CD4-positive, alpha-beta T cell treated with Interleukin-12 subunit alpha and Interleukin-12 subunit beta, for 1 hour (primary cell): ENCODE measurements around the gene ARHGEF7.

Experiments used
- DNase-seq: peaks from one replicate; pipeline ENCODE4 v3.0.0-alpha.2; 2020

Gene ARHGEF7

DNA sequence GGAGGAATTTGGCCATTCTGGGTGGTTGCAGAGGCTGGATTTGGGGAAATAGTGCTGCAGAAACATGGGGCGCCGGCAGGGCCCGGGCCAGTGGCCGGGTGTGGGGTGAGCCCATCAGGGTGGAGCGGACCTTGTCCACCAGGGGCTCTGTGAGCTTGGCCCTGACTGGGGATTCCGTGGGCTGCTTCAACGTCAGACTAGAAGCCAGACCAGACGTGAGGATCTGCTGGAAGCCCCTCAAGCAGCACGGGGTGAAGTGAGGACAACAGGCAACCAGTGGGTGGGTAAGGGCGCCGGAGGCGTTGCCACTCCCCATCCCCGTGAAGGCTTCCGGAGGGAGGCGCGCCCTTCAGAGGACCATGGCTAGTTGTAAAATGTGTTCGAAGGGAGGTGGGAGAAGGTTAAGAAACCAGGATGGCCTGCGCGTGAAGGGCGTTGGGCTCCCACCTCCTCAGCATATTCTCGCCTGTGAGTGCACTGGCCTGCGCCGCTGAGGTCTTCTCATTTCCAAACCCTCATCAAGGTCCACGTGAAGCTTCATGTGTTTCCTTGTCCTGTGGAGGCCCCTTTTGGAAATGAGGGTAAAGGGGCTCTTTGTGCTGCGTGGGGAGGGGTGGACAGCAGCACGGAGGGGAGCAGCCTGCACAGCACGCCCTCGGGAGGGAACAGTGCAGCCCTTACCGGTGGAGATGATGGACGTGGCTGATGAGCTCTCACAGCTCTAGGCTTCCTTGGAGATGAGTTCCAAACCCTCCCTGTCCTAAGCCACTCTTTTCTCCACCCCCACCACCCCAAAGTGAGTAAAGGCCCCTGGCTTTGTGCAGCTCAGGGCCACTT, 213.7 kb downstream of the ARHGEF7 start:
- no peak for DNase-seq

DNA sequence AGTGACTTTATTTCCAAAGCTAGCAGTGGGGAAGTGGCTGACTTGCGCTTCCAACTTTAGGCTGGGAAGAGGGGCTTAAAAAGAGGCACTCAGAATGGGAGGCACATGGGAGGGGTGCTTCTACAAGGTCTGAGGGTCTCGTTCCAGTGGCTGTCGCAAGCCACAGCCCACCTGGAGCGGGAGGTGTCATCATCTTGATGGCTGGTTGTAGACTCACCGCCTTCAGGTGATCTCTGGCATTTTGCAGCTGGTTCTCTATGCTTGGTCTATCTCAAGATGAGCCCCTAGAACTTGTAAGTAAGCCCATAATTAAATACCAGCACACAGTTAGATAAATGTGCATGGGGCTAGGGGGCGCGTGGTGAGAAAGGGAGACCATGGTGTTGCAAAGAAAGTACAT, 214.5 kb downstream of the ARHGEF7 start:
- DNase-seq = no peak

DNA sequence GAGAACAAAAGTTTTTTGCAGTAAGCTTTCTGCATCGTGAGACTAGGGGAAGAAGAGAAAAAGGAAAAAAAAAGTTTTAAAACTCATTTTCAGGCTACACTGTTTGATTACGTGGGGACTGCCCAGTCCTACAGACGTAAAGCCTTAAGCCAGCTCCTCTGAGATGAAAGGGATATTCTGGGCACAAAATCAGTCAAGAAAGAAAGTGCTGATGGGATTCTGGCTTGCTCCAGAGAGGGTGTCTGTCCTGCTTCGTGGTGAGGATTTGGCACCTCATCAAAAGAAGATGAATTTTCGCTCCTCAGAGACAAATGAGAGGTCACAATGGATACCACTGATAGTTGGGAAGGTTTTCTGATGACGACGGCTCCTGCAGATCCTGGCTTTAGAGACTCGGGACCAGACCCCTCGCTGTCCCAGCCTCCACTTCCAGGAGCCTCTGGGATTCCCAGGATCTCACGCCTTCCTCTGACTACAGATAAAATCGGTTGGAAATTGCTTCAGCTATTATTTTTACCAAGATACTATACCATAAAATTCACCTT, 215.0 kb downstream of the ARHGEF7 start:
- DNase-seq = no peak

DNA sequence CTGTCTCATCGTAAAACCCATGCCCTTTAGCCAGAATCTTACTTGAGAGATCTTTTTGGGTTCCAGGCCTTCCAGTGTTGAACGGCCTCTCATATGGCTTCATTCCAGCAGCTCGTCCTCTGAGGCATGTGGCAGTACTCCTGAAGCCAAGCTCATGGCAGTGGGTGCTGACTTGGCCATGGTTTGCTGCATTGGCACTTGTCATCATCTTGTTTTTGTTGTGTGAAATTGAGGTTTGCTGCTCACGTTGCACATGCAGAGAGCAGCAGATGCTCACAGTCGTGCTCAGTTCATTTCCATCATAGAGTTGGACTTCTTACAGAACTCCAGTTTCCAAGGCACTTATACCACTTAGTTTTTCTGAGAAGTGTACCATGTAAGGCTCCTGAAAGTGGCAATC, 220.2 kb downstream of the ARHGEF7 start:
- DNase-seq = no peak

DNA sequence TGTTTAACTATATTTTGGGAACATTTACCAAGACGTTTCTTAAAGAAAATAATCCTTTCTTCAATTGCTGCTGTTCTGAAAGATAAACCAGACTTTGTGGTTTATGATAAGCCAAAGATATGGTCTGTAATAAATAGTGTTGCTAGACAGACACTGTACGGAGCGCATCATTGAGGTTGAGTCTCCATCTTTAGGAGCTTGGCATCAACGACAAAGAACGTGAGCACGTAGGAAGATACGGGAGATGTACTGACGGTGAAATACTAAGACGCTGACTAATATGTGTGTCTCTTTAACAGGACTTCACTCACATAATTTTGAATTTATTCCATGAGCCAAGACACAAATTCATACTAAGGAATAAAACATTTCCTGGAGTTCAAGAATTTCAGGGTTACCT, 221.6 kb downstream of the ARHGEF7 start:
- DNase-seq = no peak

DNA sequence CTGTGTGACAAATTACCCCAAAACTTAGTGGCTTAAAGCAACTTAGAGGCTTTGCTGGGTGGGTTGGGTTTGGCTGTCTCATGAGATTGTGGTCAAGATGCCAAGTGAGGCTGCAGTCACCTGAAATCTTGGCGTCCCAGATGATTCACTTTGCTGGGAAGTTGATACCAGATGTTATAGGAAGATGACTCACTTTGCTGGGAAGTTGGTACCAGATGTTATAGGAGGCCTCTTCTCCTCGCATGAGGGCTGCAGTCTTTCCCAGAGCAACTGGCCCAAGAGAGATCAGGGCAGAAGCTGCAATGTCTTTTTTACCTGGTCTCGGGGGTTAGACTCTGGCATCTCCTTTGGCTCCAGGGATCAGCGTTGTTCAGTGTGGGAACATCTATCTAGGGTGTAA, 222.1 kb downstream of the ARHGEF7 start:
- no peak for DNase-seq

DNA sequence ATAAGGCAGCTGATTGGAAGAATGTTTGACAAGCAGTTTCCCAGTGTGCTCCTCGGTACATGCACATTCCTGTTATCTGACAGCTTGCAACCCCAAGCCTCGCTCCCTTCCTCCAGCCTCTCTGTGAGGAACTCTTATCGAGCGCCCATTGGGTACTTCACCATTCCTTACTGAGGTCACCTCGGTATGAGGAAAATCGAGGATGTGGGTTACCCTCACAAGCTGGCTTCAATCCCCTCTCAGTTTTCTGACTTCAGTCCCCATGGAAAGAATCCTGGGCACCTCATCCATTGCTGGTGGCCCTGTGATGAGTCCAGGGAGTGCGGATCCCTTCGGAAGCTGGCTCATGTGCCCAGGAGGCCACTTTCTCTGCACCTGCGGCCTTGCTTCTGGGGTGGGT, 222.6 kb downstream of the ARHGEF7 start:
- DNase-seq = no peak

DNA sequence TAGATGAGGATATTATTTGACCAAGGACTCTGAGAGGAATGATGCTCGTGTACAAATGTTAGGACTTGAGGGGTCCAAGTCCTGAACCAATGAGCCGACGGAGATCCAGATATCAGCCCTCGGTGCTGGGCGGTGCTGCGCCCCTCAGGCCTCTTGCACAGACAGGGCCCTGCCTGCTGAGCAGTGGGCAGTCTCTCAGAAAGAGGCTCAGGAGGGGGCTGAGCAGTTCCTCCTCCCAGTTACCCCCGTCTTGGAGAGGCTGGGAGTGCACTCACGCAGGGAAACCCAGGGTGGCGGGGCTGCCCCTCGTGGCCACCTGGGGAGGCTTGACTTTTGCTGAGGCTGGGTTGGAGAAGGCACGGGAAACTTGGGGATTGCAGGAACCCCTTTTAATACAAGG, 223.7 kb downstream of the ARHGEF7 start:
- no peak for DNase-seq

DNA sequence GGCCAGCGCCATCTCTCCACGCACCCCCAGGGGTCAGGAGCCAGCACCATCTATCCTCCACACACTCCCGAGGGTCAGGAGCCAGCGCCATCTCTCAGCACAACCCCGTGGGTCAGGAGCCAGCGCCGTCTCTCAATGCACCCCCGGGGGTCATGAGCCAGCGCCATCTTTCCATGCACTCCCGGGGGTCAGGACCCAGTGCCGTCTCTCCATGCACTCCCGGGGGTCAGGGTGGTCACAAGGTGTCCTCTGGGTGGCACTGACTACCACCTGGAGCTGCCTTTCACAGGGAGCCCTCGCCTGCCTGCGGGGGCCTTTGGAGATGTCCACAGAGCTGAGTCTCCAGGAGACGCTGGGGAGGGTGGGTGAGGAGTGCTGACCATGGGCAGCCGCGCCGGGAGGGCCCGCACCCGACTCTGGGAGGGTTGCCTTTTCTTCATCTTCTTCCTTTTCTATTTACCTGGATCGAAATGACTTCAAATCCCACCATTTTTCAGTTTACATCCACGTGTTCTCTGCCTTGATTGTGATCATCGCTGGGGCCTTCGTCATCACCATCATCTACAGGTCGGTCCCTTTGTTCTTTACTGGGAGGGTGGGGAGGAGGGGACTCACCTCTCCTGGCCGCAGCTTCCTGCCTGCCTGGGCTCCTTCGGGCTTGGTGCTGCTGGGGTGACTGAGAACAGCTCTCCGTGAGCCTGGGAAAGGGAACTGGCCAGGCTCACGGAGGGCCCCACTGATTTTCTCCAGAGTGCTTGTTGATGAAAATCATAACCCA, 224.4 kb downstream of the ARHGEF7 start:
- DNase-seq = no peak

DNA sequence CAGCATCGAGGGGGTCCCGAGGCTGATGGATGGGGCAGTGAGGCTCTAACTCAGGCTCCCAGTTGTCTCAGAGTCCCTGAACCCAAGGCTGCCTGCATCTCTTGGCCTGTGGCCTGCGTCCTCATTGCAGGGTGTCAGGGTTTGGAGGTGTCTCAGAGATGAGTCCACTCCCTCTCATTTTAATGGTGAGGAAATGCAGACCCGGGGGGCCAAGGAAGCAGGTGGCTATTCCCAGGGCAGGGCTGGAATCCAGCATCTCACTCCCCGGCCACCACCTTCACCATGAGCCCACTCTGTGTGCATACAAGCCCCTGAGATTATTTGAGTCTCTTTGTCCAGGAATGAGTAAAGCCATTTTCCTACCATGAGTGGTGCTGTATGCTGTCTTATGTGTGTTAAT, 226.8 kb downstream of the ARHGEF7 start:
- DNase-seq = no peak

DNA sequence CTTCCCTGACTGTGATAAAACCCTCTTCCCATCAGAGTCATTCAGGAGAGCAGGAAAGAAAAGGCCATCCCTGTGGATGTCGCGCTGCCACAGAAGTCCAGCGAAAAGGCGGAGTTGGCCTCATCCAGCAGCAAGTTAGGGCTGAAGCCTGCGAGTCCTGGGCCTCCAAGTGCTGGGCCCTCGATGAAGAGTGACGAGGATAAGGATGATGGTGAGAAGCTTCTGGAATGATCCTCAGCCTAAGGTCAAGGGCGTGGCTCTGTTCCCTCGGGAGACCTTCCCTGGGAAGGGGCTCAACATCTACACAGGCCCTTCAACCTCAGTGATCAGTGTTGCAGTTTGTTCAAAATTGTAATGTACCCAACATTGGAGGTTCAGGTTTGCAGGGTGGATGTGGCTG, 227.6 kb downstream of the ARHGEF7 start:
- no peak for DNase-seq

DNA sequence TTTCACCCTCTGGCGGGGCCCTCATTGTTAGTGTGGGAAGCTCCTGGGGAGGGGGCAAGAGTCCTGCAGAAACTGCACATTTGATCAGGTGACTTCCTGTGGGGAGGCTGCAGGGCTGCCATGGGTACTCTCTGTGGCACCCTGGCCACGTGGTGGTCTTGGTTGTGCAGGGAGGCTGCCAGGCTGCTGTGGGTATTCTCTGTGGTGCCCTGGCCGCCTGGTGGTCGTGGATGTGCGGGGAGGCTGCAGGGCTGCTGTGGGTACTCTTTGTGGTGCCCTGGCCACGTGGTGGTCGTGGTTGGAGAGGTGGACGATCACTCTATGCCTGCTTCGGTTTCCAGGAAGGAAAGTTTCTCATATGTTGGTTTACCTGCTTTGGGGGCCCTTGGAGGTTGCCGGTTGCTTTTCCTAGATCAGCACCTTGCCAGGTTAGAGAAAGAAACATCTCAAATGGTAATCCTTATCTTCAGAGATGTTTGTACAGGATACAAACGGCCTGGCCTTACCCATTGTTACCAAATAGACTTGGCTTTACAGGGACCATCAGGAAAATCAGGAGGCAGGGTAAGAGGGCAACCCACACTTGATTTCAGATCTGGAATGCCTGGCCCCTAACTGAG, 228.2 kb downstream of the ARHGEF7 start:
- no peak for DNase-seq

DNA sequence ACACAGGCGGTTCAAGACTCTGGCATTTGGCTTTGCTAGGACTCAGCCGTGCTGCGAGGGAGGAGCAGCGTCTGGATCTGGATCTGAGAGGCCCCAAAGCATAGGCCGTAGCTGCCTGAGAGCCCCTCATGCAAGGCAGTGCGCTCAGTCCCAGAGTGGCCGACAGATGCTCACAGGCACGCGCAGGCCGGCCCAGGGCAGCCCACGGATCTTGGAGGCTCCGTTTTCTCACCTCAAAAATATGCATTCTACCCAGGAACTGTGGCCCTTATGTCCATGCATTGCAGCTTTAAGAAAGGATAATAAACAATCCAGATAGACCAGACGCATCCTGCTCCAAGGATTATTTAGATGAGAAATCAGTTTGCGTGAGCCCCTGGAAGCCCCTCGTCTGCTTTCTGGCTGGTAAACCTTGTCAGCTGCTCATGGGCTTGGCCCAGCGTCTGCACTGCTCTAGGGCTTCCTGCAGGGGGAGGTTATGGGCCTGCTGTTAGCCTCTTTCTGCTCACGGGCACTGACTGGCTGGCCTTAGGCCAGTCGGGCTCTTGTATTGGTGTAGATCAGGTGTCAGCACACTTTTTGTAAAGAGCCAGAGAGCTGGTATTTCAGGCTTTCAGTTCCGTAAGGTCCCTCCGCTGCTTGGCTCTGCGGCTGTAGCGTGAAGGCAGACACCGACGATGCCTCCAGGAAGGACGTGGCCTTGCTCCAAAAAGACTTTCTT, 229.5 kb downstream of the ARHGEF7 start:
- no peak for DNase-seq

DNA sequence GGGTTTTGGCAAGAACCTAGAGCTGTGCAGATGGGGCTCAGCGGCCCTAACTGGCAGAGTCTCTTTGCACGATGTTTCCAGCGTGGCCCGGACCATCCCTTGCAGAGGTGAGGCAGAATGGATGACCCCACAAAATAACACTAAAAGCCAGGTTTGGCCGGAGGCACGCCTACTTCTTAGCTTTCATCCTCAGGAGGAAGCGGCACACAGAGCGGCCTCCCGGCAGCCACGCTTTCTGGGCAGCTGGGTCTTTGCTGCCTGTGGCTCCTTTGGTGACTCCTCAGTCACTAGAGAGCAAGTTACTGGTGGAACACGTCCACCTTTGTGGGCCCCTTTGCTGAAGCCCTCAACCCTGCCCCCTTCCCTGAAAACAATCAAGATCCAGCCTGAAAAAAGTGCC, 230.6 kb downstream of the ARHGEF7 start:
- DNase-seq = no peak

DNA sequence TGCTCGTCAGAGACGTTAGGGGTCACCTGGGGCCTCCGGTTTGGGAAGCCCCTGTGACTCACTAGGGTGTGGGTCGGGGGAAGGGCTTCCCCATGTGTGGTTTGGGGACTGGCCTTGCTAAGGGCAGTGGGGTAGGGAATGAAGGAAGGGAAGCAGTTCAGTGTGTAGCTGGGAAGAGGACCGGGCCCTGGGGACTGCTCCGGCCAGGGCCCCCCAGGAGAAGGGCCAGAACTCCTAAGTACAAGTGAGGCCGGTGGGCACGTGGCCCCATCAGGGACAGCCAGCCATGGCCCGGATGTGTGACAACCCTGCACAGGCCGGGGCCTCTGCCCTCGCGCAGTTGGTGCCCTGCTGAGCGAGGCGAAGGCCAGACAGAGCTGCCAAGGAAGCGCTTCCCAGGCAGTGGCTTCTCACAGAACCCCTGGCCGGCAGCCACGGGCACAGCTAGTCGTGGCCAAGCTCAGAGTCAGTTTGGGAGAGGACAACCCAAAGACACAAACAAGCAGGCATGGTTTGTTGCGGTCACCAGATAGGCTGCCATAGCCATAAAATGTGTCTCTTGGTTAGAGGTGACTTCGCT, 231.1 kb downstream of the ARHGEF7 start:
- DNase-seq = no peak

DNA sequence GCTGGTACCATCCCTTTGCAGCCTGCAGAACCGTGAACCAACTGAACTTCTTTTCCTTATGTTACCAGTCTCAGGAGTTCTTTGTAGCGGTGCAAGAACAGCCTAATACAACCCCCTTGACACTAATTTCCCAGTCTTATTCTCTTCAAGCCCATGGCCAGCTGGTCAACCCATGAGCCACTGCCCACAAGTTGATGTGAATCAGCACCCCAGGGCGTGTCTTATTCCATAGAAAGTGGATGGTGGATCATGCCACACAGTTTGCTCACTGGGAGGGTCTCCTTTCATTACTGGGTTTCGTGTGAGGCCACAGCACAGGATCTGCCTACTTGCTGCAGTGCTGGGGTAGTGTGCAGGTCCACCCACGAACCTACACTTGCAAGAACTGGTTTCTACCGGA, 232.3 kb downstream of the ARHGEF7 start:
- DNase-seq = no peak

DNA sequence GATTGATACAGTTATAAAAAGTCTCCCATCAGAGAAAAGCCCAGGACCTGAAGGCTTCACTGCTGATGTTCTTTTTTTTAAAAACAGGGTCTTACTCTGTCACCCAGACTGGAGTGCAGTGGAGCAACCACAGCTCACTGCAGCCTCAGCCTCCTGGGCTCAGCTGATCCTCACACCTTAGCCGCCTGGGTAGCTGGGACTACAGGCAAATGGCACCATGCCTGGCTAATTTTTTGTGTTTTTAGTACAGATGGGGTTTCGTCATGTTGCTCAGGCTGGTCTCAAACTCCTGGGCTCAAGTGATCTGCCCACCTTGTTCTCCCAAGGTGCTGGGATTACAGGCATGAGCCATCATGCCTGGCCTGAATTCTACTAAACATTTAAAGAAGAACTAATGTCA, 238.4 kb downstream of the ARHGEF7 start:
- no peak for DNase-seq

DNA sequence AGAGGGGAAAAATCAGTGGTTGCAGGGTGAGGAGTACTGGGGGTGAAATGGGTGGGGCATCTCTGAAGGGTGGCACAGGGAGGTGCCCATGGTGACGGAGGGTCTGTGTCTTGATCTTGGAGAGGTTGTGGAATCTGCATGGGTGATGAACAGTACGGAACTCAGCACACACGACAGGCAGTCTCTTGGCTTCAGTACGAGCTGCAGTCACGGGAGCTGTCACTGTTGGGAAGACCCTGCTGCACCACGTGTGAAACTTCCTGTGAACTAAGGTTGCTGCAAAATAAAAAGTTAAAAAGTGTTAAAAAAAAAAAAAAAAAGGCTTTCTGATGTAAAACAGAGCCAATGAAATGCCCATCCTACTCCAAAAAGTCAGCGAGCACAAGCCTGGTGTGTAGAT, 239.7 kb downstream of the ARHGEF7 start:
- DNase-seq = no peak
